Measurements from ENCODE around the gene TLCD3B.
A peak's percentile ranks its signal among the peaks of the same experiment; 100 is the strongest.

The TLCD3B gene

GRCh38 chr16:30065943-30066760 is 35.1 kb upstream of the TLCD3B start:
- Mint-ChIP-seq H3K9me3 (no peaks in the 10 kb centered on the region), H3K27ac (peak overlapping the region; percentile 98), H3K36me3 (ENCODE audit: low read depth) (peaks cover 37% of the 10 kb centered on the region), H3K4me1 (ENCODE audit: low read depth) (peaks cover 35% of the 10 kb centered on the region), H3K4me3 (peak overlapping the region; percentile 99), H3K27me3 (ENCODE audit: low read depth) (no peaks in the 10 kb centered on the region)

GRCh38 chr16:30065102-30065942 is 34.3 kb upstream of the TLCD3B start, which contains the start of gene ALDOA:
ALDOA (plus strand) TSS chr16:30065760; CDS start chr16:30066898, 1,138 bp downstream.
- peaks cover 38% of the 10 kb centered on the region for H3K36me3 Mint-ChIP-seq (ENCODE audit: low read depth)
- H3K4me1 Mint-ChIP-seq (ENCODE audit: low read depth) = peaks cover 34% of the 10 kb centered on the region
- H3K4me3 Mint-ChIP-seq = peak within 1 kb of the TSS; percentile 99
- no peaks in the 10 kb centered on the region for H3K27me3 Mint-ChIP-seq (ENCODE audit: low read depth)
- H3K27ac Mint-ChIP-seq = peak within 1 kb of the TSS; percentile 98
- H3K9me3 Mint-ChIP-seq = no peaks in the 10 kb centered on the region

- Mint-ChIP-seq H3K36me3 (ENCODE audit: low read depth) (peaks cover 35% of the 10 kb centered on the region), H3K27ac (peak overlapping the region; percentile 98), H3K4me3 (peak overlapping the region; percentile 99), H3K27me3 (ENCODE audit: low read depth) (no peaks in the 10 kb centered on the region), H3K4me1 (ENCODE audit: low read depth) (peaks cover 32% of the 10 kb centered on the region), H3K9me3 (no peaks in the 10 kb centered on the region)
Observed at GRCh38 chr16:30064729-30065101, 33.6 kb upstream of the TLCD3B start.

GRCh38 chr16:30063893-30064728 is 33.0 kb upstream of the TLCD3B start:
- peaks cover 27% of the 10 kb centered on the region for H3K4me1 Mint-ChIP-seq (ENCODE audit: low read depth)
- H3K4me3 Mint-ChIP-seq = peak overlapping the region; percentile 99
- no peaks in the 10 kb centered on the region for H3K27me3 Mint-ChIP-seq (ENCODE audit: low read depth)
- H3K27ac Mint-ChIP-seq = peak overlapping the region; percentile 99
- no peaks in the 10 kb centered on the region for H3K9me3 Mint-ChIP-seq
- H3K36me3 Mint-ChIP-seq (ENCODE audit: low read depth) = peaks cover 29% of the 10 kb centered on the region

- Mint-ChIP-seq H3K9me3 (no peaks in the 10 kb centered on the region), H3K27me3 (ENCODE audit: low read depth) (no peaks in the 10 kb centered on the region), H3K27ac (peak overlapping the region; percentile 99), H3K4me1 (ENCODE audit: low read depth) (peaks cover 21% of the 10 kb centered on the region), H3K4me3 (peak overlapping the region; percentile 99), H3K36me3 (ENCODE audit: low read depth) (peaks cover 21% of the 10 kb centered on the region)
Observed at GRCh38 chr16:30063278-30063892, 32.3 kb upstream of the TLCD3B start.

GRCh38 chr16:30060836-30061554 is 29.9 kb upstream of the TLCD3B start:
- no peak overlapping the region for H3K4me3 Mint-ChIP-seq
- peaks cover 10% of the 10 kb centered on the region for H3K4me1 Mint-ChIP-seq (ENCODE audit: low read depth)
- H3K36me3 Mint-ChIP-seq (ENCODE audit: low read depth) = peaks cover 7% of the 10 kb centered on the region
- H3K9me3 Mint-ChIP-seq = no peaks in the 10 kb centered on the region
- no peak overlapping the region for H3K27ac Mint-ChIP-seq
- H3K27me3 Mint-ChIP-seq (ENCODE audit: low read depth) = no peaks in the 10 kb centered on the region

- Mint-ChIP-seq H3K27ac (no peak overlapping the region), H3K36me3 (ENCODE audit: low read depth) (peaks cover 7% of the 10 kb centered on the region), H3K9me3 (no peaks in the 10 kb centered on the region), H3K27me3 (ENCODE audit: low read depth) (no peaks in the 10 kb centered on the region), H3K4me3 (no peak overlapping the region), H3K4me1 (ENCODE audit: low read depth) (peaks cover 10% of the 10 kb centered on the region)
Observed at GRCh38 chr16:30060346-30060745, 29.3 kb upstream of the TLCD3B start.

- no peaks in the 10 kb centered on the region for H3K9me3 Mint-ChIP-seq
- H3K27me3 Mint-ChIP-seq (ENCODE audit: low read depth) = no peaks in the 10 kb centered on the region
- peaks cover 18% of the 10 kb centered on the region for H3K4me1 Mint-ChIP-seq (ENCODE audit: low read depth)
- H3K4me3 Mint-ChIP-seq = peak overlapping the region; percentile 65
- peak overlapping the region; percentile 55 for H3K27ac Mint-ChIP-seq
- no peaks in the 10 kb centered on the region for H3K36me3 Mint-ChIP-seq (ENCODE audit: low read depth)
Observed at GRCh38 chr16:30054959-30055553, 24.0 kb upstream of the TLCD3B start.

GRCh38 chr16:30054451-30054850 is 23.4 kb upstream of the TLCD3B start:
- peak overlapping the region; percentile 65 for H3K4me3 Mint-ChIP-seq
- no peaks in the 10 kb centered on the region for H3K27me3 Mint-ChIP-seq (ENCODE audit: low read depth)
- no peaks in the 10 kb centered on the region for H3K36me3 Mint-ChIP-seq (ENCODE audit: low read depth)

GRCh38 chr16:30053376-30054015 is 22.4 kb upstream of the TLCD3B start:
- no peak overlapping the region for H3K27ac Mint-ChIP-seq
- H3K27me3 Mint-ChIP-seq (ENCODE audit: low read depth) = no peaks in the 10 kb centered on the region
- H3K9me3 Mint-ChIP-seq = no peaks in the 10 kb centered on the region
- peak overlapping the region; percentile 86 for H3K4me3 Mint-ChIP-seq
- peaks cover 18% of the 10 kb centered on the region for H3K4me1 Mint-ChIP-seq (ENCODE audit: low read depth)
- no peaks in the 10 kb centered on the region for H3K36me3 Mint-ChIP-seq (ENCODE audit: low read depth)

More at GRCh38 chr16:30054451-30054850, 23.4 kb upstream of the TLCD3B start:
- Mint-ChIP-seq H3K4me1 (ENCODE audit: low read depth) (peaks cover 18% of the 10 kb centered on the region), H3K27ac (no peak overlapping the region), H3K9me3 (no peaks in the 10 kb centered on the region)

GRCh38 chr16:30052671-30053372 is 21.8 kb upstream of the TLCD3B start:
- H3K4me3 Mint-ChIP-seq = peak overlapping the region; percentile 86
- peaks cover 18% of the 10 kb centered on the region for H3K4me1 Mint-ChIP-seq (ENCODE audit: low read depth)
- H3K36me3 Mint-ChIP-seq (ENCODE audit: low read depth) = no peaks in the 10 kb centered on the region
- H3K27ac Mint-ChIP-seq = peak overlapping the region; percentile 62
- no peaks in the 10 kb centered on the region for H3K9me3 Mint-ChIP-seq
- no peaks in the 10 kb centered on the region for H3K27me3 Mint-ChIP-seq (ENCODE audit: low read depth)

GRCh38 chr16:30051518-30051917 is 20.4 kb upstream of the TLCD3B start:
- Mint-ChIP-seq H3K4me3 (peak overlapping the region; percentile 87), H3K27me3 (ENCODE audit: low read depth) (peaks cover 7% of the 10 kb centered on the region), H3K27ac (peak overlapping the region; percentile 91), H3K9me3 (no peaks in the 10 kb centered on the region), H3K36me3 (ENCODE audit: low read depth) (no peaks in the 10 kb centered on the region), H3K4me1 (ENCODE audit: low read depth) (peaks cover 18% of the 10 kb centered on the region)
